OCI-M2 (cell line): ENCODE results near the gene TDO2.
"Not testable (repeated sequence)": the region's sequence is repeated elsewhere in the genome, so short reads cannot be mapped to it uniquely, and the experiment has no call there.

Experiments used
- DNase-seq: peaks from one replicate; lab custom pipeline; 2025; ENCODE audit not compliant: unreplicated experiment; lab: John Stamatoyannopoulos, UW

The TDO2 gene

DNA sequence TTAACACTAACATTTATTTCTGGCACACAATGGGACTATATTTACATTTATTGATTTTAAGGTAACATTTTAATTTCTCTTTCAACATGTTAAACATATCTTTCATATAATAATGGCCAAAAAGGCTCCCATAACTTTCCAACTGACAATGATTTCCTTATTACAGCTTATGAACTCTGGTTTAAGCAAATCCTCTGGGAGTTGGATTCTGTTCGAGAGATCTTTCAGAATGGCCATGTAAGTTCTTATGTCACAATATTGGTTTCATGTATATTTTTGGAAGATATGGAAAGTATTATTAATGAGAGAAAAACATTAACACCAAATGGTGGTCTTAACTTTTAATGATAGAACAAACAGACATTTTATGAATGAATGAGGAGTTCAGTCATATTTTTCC is 4.1 kb downstream of the TDO2 start:
- DNase-seq, result no peak

DNA sequence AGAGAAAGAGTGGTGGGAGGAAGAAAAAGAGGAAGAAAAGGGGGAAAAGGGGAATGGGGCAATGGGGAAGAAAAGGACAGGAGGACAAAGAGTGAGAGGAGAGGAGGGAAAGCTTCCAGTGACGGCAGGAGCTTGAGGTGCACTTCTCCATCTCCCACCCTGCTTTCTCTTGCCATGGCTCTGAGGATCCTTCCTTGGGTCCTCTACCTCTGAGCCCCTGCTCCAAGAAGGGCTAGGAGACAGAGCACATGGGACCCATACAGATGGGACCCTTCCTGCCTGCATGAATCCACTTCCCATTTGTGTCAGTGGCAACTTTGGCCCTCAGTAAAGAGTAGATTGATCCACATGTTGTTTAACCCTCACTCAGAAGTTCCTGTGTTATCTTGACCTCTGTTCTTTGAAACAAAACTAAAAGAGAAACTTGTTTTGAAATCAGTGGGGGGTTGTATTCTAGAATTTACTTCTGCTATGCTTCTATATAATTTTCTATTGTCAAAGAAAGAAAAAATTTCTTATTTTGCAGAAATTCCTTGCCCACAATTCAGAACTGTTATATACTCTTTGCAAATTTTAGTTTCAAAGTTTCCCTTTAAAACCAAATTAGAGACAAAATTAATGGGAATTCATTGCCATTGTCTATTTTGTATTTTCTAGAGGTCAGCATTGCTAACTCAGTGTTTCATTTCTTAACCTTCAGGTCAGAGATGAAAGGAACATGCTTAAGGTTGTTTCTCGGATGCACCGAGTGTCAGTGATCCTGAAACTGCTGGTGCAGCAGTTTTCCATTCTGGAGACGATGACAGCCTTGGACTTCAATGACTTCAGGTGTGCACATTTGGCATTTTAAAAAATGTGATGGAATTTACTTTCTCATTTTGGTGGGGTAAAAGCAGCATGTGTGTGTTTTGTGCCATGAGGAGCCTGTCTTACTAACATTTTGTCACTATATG is 5.0 kb downstream of the TDO2 start:
- DNase-seq, result no peak

DNA sequence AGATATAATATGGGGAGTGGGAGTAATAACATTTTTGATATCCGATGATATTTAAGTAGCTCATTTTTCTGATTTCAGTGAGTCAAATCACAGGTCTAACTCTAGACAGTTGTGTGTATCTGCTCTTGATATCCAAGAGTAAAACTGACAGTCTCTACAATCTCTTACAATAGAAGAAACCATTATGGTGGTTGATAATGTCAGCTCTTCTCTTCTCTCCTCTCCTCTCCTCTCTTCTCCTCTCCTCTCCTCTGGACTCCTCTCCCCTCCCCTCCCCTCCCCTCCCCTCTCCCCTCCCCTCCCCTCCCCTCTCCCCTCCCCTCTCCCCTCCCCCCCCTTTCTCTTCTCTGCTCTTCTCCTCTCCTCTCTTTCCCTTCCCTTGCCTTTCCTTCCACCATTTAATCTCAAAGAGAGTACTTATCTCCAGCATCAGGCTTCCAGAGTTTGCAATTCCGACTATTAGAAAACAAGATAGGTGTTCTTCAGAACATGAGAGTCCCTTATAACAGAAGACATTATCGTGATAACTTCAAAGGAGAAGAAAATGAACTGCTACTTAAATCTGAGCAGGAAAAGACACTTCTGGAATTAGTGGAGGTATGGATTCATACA is 6.2 kb downstream of the TDO2 start:
- no peak for DNase-seq

GRCh38 chr4:155911905-155912304 is 8.4 kb downstream of the TDO2 start:
- no peak for DNase-seq

DNA sequence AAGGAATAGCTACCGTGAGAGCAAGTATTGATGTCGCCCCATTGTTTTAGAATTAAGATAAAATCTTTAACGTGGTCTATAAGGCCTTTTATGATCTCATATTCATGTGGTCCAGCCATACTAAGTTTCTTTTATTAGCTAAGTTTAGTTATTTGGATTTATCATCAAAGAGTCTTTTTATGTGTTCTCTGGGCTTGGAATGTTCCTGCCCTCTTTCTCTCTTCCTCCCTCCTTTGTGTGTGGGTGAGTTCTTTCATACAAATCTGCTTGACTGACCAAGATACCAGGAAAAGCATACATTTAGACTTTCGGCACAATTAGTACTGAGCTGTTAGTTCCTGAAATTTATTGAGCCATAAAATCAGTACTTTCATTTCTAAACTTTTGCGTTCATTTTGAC is 11.3 kb downstream of the TDO2 start:
- DNase-seq, result no peak

DNA sequence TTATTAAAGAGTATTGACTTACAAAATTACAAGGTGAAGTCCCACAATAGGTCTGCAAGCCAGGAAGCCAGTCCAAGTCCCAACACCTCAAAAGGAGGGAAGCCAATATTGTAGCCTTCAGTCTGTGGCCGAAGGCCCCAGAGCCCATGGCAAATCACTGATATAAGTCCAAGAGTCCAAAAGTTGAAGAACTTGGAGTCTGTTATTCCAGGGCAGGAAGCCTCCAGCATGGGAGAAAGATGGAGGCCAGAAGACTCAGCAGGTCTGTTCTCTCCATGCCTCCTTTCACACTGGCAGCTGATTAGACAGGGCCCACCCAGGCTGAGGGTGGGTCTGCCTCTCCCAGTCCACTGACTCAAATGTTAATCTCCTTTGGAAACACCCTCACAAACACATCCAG is 18.1 kb downstream of the TDO2 start:
- DNase-seq, result no peak

DNA sequence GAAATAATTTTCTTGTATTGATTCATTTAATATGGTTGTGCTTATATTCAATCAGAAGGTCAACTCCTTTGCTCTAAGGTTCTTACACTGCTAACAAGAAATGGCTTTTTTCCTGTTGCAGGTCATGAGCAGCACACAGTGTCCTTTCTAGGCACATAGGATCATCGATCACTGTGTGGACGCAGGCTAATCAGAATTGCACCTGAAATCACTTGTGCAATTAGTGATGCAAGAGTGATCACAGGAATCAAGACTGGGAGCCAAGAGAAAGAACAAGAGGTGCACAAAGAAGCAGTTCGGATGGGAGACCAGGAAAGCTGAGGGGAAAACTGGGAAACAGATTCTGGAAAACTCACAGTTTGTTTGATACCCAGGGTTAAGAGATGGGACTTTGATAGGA is 21.1 kb downstream of the TDO2 start:
- no peak for DNase-seq

DNA sequence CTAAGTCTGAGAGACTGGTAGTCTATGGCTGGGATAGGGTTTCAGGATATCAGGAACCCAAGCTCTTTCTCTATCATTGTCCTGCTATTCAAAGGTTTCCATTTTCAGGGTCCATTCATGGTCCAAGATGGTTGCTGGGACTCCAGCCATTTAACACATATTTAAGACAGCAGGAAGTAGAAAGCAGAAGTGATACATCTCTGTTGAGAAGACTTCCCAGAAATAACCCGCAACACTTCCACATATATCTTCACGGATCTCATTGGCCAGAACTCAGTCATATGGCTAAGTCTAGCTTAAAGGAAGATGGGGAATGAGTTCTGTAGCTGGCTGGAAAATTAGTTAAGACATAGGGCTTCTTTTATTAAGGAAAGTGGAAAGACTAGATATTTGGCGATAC is 26.3 kb downstream of the TDO2 start:
- DNase-seq, result no peak

GRCh38 chr4:155930330-155930729 is 26.8 kb downstream of the TDO2 start:
- DNase-seq, result no peak

GRCh38 chr4:155931634-155932033 is 28.1 kb downstream of the TDO2 start:
- DNase-seq, result no peak

- not testable (repeated sequence) for DNase-seq
Measured at GRCh38 chr4:155934634-155935033, 31.1 kb downstream of the TDO2 start.

GRCh38 chr4:155935389-155935986 is 32.0 kb downstream of the TDO2 start:
- DNase-seq, result no peak

GRCh38 chr4:155941085-155941790 is 37.7 kb downstream of the TDO2 start:
- no peak for DNase-seq

GRCh38 chr4:155941820-155942219 is 38.3 kb downstream of the TDO2 start:
- no peak for DNase-seq

DNA sequence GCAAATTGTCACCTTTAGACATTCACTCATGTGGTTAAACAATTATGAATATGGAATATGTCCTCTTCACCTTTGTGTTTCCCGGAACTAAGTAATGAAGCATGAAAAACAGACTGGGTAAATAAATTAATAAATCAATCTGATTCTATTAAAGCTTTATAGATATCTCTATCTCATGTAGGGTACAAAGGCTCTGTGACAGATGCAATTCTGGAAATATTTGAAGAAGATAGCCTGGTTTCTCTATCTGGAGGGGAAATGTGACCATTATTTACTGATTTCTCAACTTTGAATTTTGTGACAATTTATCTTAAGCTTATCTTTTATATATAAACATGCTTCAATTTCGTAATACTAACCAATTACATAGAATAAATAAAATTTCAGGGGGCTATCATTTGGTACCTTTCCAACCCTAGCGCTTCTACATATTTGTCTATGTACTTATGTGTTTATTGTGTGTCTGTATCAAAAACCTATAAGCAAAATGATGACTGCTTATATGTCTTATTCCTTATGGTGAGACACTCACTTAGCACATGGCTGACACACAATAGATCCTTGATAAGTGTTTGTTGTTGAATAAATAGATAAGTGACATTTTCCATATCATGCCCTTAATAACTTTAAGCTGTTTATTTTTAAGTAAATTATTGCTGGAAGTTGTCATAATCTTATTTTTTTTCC is 40.3 kb downstream of the TDO2 start:
- no peak for DNase-seq

DNA sequence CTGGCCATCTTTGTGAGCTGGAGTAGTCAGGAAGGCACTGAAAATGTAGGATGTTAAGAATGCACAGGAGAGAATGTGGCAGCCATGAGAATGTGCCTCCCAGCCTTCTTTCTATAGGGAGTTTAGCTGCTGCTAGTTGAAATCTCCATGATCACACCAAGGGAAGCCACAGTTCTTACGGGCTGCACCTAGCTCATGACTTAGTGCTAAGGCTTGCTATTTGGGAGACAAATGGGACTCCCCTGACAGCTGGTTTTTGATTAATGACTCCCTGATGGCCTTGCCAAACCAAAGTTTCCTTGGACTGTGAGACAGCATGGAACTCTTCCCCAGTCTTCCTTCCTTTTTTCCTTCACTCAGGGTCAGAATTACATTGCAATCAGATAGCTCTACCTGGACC is 41.0 kb downstream of the TDO2 start:
- no peak for DNase-seq

GRCh38 chr4:155946486-155946885 is 43.0 kb downstream of the TDO2 start:
- DNase-seq, result no peak

GRCh38 chr4:155948541-155948940 is 45.0 kb downstream of the TDO2 start:
- no peak for DNase-seq

- no peak for DNase-seq
Measured at GRCh38 chr4:155950461-155950860, 47.0 kb downstream of the TDO2 start.

DNA sequence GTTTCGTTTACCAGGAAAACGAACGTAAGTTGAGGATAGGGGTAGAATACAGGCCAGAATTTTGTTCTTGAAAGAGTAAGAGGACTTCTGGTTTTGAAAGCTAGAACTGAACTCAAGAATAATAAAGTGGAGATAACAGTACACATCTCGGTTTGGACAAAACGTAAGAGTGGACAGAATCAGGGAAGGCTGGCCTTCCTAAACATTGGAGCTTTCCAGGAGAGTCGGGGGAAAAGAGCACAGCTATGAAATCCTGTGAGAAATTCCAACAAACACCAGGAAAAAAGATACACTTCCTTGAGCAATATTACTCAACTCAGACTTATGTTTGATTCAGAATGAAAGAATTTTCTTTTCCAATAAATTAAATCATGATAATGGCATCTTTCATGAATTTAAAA is 49.0 kb downstream of the TDO2 start:
- no peak for DNase-seq
